Neural cell (in vitro differentiated cells): ENCODE measurements around the gene ABCC8. TPM values are rescaled to one million over a fixed set of nuclear protein-coding genes. Genes with fewer than 3 reads are reported as not detected.

Experiments
- H2AFZ ChIP-seq: fragments of 200-600, 300-800 bp; sonication (generic), shearing (Covaris generic); 2 replicates; pipeline ENCODE4 v1.6.0; 2014; ENCODE audit warnings: low read depth, mild to moderate bottlenecking, antibody characterized with exemption, low read length, moderate library complexity
- H3F3A ChIP-seq: fragments of 200-600 bp; shearing (Covaris generic); 2 replicates; pipeline ENCODE4 v1.6.1; 2016; ENCODE audit warnings: mild to moderate bottlenecking, moderate library complexity, mixed read lengths, antibody characterized with exemption, low read length; ENCODE audit not compliant: insufficient read depth, poor library complexity, severe bottlenecking
- H3K27ac ChIP-seq: fragments of 200-600, 300-800 bp; sonication (generic), shearing (Covaris generic); 2 replicates; pipeline ENCODE4 v1.5.1; 2014; ENCODE audit warnings: mild to moderate bottlenecking, low read length, moderate library complexity
- H3K27me3 ChIP-seq: fragments of 300-800, 200-600 bp; sonication (generic), shearing (Covaris generic); 2 replicates; pipeline ENCODE4 v1.6.0; 2014; ENCODE audit warnings: mild to moderate bottlenecking, low read depth, low read length, moderate library complexity; ENCODE audit not compliant: insufficient read depth
- H3K36me3 ChIP-seq: fragments of 300-800, 200-600 bp; sonication (generic), shearing (Covaris generic); 2 replicates; pipeline ENCODE4 v1.5.1; 2014; ENCODE audit warnings: mild to moderate bottlenecking, antibody characterized with exemption, low read length, moderate library complexity; ENCODE audit not compliant: insufficient read depth
- H3K4me2 ChIP-seq: fragments of 300-800, 200-600 bp; sonication (generic), shearing (Covaris generic); 2 replicates; pipeline ENCODE4 v1.6.0; 2014; ENCODE audit warnings: mild to moderate bottlenecking, low read length
- H3K4me3 ChIP-seq: fragments of 300-800, 200-600 bp; sonication (generic), shearing (Covaris generic); 2 replicates; pipeline ENCODE4 v1.5.1; 2014; ENCODE audit warnings: mild to moderate bottlenecking, low read length, moderate library complexity
- H3K79me2 ChIP-seq: fragments of 200-600 bp; shearing (Covaris generic); replicated peaks from 2 replicates; pipeline ENCODE4 v1.6.0; 2014; ENCODE audit warnings: mild to moderate bottlenecking, low read length, moderate library complexity; ENCODE audit not compliant: insufficient read depth
- H3K9ac ChIP-seq: fragments of 300-800, 200-600 bp; sonication (generic), shearing (Covaris generic); 2 replicates; pipeline ENCODE4 v1.6.1; 2016; ENCODE audit warnings: mild to moderate bottlenecking, low read length, mixed read lengths
- H3K9me2 ChIP-seq: fragments of 200-600 bp; shearing (Covaris generic); 2 replicates; pipeline ENCODE4 v1.6.1; 2016; ENCODE audit warnings: mild to moderate bottlenecking, low read length, mixed read lengths; ENCODE audit not compliant: insufficient read depth
- H3K9me3 ChIP-seq: fragments of 200-600, 300-800 bp; sonication (generic), shearing (Covaris generic); 2 replicates; pipeline ENCODE4 v1.6.1; 2016; ENCODE audit warnings: mild to moderate bottlenecking, mixed run types, low read length, moderate library complexity, mixed read lengths
- H4K20me1 ChIP-seq: fragments of 200-600 bp; shearing (Covaris generic); 2 replicates; pipeline ENCODE4 v1.6.1; 2016; ENCODE audit warnings: mild to moderate bottlenecking, mixed run types; ENCODE audit not compliant: insufficient read depth
- CTCF ChIP-seq: fragments of 450-650 bp; IDR thresholded peaks from 2 replicates; pipeline ENCODE4 v1.5.1; 2014; ENCODE audit warnings: antibody characterized with exemption, mild to moderate bottlenecking, moderate library complexity; ENCODE audit not compliant: poor library complexity, severe bottlenecking
- EP300 ChIP-seq: fragments of 450-650 bp; conservative IDR thresholded peaks from 2 replicates; pipeline ENCODE4 v1.6.1; 2014; ENCODE audit warnings: antibody characterized with exemption, mild to moderate bottlenecking, moderate library complexity; ENCODE audit not compliant: poor library complexity, severe bottlenecking
- EZH2 ChIP-seq: fragments of 200-600, 300-800 bp; shearing (Covaris generic), sonication (generic); IDR thresholded peaks from 2 replicates; pipeline ENCODE4 v1.6.1; 2014; ENCODE audit warnings: antibody characterized with exemption, low read length, borderline replicate concordance, mild to moderate bottlenecking; ENCODE audit not compliant: insufficient read depth, poor library complexity, severe bottlenecking
- MXI1 ChIP-seq: fragments of 450-650 bp; conservative IDR thresholded peaks from 2 replicates; pipeline ENCODE4 v1.6.1; 2014; ENCODE audit warnings: antibody characterized with exemption, mild to moderate bottlenecking; ENCODE audit not compliant: poor library complexity, severe bottlenecking
- POLR2AphosphoS5 ChIP-seq: IDR thresholded peaks from 2 replicates; pipeline ENCODE4 v1.6.1; 2012
- RAD21 ChIP-seq: fragments of 450-650 bp; conservative IDR thresholded peaks from 2 replicates; pipeline ENCODE4 v1.6.1; 2014; ENCODE audit warnings: antibody characterized with exemption, mild to moderate bottlenecking, moderate library complexity
- REST ChIP-seq: IDR thresholded peaks from 2 replicates; pipeline ENCODE4 v1.6.1; 2012; ENCODE audit warnings: borderline replicate concordance
- SMC3 ChIP-seq: fragments of 450-650 bp; conservative IDR thresholded peaks from 2 replicates; pipeline ENCODE4 v1.6.1; 2014; ENCODE audit warnings: antibody characterized with exemption, mild to moderate bottlenecking, moderate library complexity; ENCODE audit not compliant: poor library complexity
- TAF1 ChIP-seq: IDR thresholded peaks from 2 replicates; pipeline ENCODE4 v1.6.1; 2012; ENCODE audit warnings: low read depth
- polyA plus RNA-seq: library from polyadenylated mRNA; depleted of rRNA; stranded (reverse); fragments of >200 nt; gene quantifications from 2 replicates; pipeline ENCODE4 v1.2.3, GENCODE V29; 2014

ABCC8 gene
- polyA plus RNA-seq, 1 donor from 2014 or later: 13.2 TPM

GRCh38 chr11:17525570-17525969 lies 48.9 kb upstream of the ABCC8 start:
- H3K4me3 ChIP-seq: no peak overlapping the region
- H3K9ac ChIP-seq: no peak overlapping the region
- no peaks in the 10 kb centered on the region for H3K9me3 ChIP-seq
- no peak overlapping the region for H2AFZ ChIP-seq
- no peaks in the 10 kb centered on the region for H3F3A ChIP-seq
- H3K9me2 ChIP-seq: no peaks in the 10 kb centered on the region
- H4K20me1 ChIP-seq: no peaks in the 10 kb centered on the region
- no peak overlapping the region for H3K4me2 ChIP-seq
- no peak overlapping the region for H3K27ac ChIP-seq
- H3K27me3 ChIP-seq: no peaks in the 10 kb centered on the region
- no peaks in the 10 kb centered on the region for H3K79me2 ChIP-seq
- TF ChIP-seq EZH2 (no peak), REST (no peak), RAD21 (no peak), EP300 (no peak), TAF1 (no peak), MXI1 (no peak), SMC3 (no peak), POLR2AphosphoS5 (no peak), CTCF (no peak)
- H3K36me3 ChIP-seq: no peaks in the 10 kb centered on the region

- no peaks in the 10 kb centered on the region for H3K79me2 ChIP-seq
- H3K4me2 ChIP-seq: no peak overlapping the region
- no peak overlapping the region for H2AFZ ChIP-seq
- H3K9me2 ChIP-seq: no peaks in the 10 kb centered on the region
- TF ChIP-seq REST (no peak), RAD21 (no peak), EZH2 (no peak), TAF1 (no peak), EP300 (no peak), SMC3 (no peak), CTCF (no peak), POLR2AphosphoS5 (no peak), MXI1 (no peak)
- H3F3A ChIP-seq: no peaks in the 10 kb centered on the region
- no peaks in the 10 kb centered on the region for H3K36me3 ChIP-seq
- H3K9ac ChIP-seq: no peak overlapping the region
- H4K20me1 ChIP-seq: no peaks in the 10 kb centered on the region
- no peak overlapping the region for H3K4me3 ChIP-seq
- H3K9me3 ChIP-seq: no peaks in the 10 kb centered on the region
- no peak overlapping the region for H3K27ac ChIP-seq
- no peaks in the 10 kb centered on the region for H3K27me3 ChIP-seq
These were observed 47.6 kb upstream of the ABCC8 start for GRCh38 chr11:17524221-17524620.
